Astrocyte of the cerebellum (primary cell): ENCODE results near the gene KRT5.

Experiments used
- DNase-seq: peaks from one replicate; pipeline ENCODE4 v3.0.0-alpha.2; 2011; ENCODE audit warnings: low read depth
- H3K4me3 ChIP-seq: 2 replicates; pipeline ENCODE4 v1.5.1; 2011; ENCODE audit warnings: mild to moderate bottlenecking, low read depth, low read length, moderate library complexity
- CTCF ChIP-seq: IDR thresholded peaks from 2 replicates; pipeline ENCODE4 v1.5.1; 2012; ENCODE audit warnings: low read length, low read depth, moderate library complexity, mild to moderate bottlenecking; ENCODE audit errors: missing control alignments
- in situ Hi-C: cut with HindIII; loops from 2 replicates; pipeline ENCODE4 v1.10.0; 2017; ENCODE audit warnings: low sequenced_read_pairs

KRT5 gene

GRCh38 chr12:52517888-52518287 lies 2.3 kb downstream of the KRT5 start:
- in situ Hi-C loops: no loop called here
- no peak overlapping the region for H3K4me3 ChIP-seq
- DNase-seq: no peak
- TF ChIP-seq CTCF: no peak

- TF ChIP-seq CTCF: no peak
Measured at GRCh38 chr12:52517005-52517835, 3.0 kb downstream of the KRT5 start.

GRCh38 chr12:52515927-52516831 lies 4.0 kb downstream of the KRT5 start:
- no peak for DNase-seq
- no peak for TF ChIP-seq CTCF
- in situ Hi-C loops: no loop called here
- no peak overlapping the region for H3K4me3 ChIP-seq

More at GRCh38 chr12:52517005-52517835, 3.0 kb downstream of the KRT5 start:
- no peak overlapping the region for H3K4me3 ChIP-seq
- no peak for DNase-seq
- in situ Hi-C loops: no loop called here

- TF ChIP-seq CTCF: no peak
- in situ Hi-C loops: no loop called here
- DNase-seq: no peak
- no peak overlapping the region for H3K4me3 ChIP-seq
Measured at GRCh38 chr12:52515319-52515646, 4.9 kb downstream of the KRT5 start.

- H3K4me3 ChIP-seq: no peak overlapping the region
- TF ChIP-seq CTCF: no peak
- in situ Hi-C loops: no loop called here
- DNase-seq: no peak
Measured at GRCh38 chr12:52514471-52515318, 5.5 kb downstream of the KRT5 start.

- in situ Hi-C loops: no loop called here
- no peak for TF ChIP-seq CTCF
- DNase-seq: no peak
- no peak overlapping the region for H3K4me3 ChIP-seq
Measured at GRCh38 chr12:52513736-52514135, 6.5 kb downstream of the KRT5 start.
